ENCODE data around the gene MCUB.

MCUB gene

DNA sequence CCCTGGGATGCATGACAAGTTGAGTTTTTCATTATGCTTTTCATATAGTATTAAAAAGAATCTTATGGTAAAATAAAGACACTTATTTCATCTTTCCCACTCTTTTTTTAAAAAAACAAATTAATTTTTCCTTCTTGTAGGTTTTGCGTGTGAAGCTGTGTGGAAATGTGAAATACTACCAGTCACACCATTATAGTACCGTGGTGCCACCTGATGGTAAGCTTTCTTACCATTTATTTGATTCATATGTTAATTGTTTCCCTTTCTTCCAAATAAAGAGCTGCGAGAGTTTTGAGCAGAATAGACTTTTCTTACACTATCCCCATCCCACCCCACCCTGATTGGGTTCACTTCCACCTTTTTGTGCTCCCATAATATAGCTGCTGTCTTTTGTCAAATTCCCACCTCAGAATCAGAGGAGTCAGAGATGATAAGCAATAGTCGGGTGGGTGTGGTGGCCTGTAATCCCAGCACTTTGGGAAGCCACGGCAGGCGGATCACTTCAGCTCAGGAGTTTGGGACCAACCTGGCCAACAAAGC, 98.9 kb downstream of the MCUB start:
- no peak for DNase-seq (ENCODE audit: extremely low read depth, low read depth)
- TF ChIP-seq, protein P1, sequence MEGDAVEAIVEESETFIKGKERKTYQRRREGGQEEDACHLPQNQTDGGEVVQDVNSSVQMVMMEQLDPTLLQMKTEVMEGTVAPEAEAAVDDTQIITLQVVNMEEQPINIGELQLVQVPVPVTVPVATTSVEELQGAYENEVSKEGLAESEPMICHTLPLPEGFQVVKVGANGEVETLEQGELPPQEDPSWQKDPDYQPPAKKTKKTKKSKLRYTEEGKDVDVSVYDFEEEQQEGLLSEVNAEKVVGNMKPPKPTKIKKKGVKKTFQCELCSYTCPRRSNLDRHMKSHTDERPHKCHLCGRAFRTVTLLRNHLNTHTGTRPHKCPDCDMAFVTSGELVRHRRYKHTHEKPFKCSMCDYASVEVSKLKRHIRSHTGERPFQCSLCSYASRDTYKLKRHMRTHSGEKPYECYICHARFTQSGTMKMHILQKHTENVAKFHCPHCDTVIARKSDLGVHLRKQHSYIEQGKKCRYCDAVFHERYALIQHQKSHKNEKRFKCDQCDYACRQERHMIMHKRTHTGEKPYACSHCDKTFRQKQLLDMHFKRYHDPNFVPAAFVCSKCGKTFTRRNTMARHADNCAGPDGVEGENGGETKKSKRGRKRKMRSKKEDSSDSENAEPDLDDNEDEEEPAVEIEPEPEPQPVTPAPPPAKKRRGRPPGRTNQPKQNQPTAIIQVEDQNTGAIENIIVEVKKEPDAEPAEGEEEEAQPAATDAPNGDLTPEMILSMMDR (IDR thresholded peaks at IDR 0.05; ENCODE audit: low read depth, low read length, missing control alignments) = no peak

GRCh38 chr4:109662116-109662515, 102.1 kb downstream of the MCUB start:
- no peak overlapping the region for H3K4me3 ChIP-seq (replicated peaks; ENCODE audit: low read depth, low read length)
- DNase-seq (ENCODE audit: extremely low read depth, low read depth) = no peak
- TF ChIP-seq, protein P1 (IDR thresholded peaks at IDR 0.05; ENCODE audit: low read depth, low read length, missing control alignments) = no peak

More for the DNA sequence above, 98.9 kb downstream of the MCUB start:
- H3K4me3 ChIP-seq (replicated peaks; ENCODE audit: low read depth, low read length) = no peak overlapping the region

- TF ChIP-seq, protein P1 (IDR thresholded peaks at IDR 0.05; ENCODE audit: low read depth, low read length, missing control alignments) = no peak
- no peak overlapping the region for H3K4me3 ChIP-seq (replicated peaks; ENCODE audit: low read depth, low read length)
- DNase-seq (ENCODE audit: extremely low read depth, low read depth) = no peak
These were observed 102.7 kb downstream of the MCUB start for GRCh38 chr4:109662771-109663170.

DNA sequence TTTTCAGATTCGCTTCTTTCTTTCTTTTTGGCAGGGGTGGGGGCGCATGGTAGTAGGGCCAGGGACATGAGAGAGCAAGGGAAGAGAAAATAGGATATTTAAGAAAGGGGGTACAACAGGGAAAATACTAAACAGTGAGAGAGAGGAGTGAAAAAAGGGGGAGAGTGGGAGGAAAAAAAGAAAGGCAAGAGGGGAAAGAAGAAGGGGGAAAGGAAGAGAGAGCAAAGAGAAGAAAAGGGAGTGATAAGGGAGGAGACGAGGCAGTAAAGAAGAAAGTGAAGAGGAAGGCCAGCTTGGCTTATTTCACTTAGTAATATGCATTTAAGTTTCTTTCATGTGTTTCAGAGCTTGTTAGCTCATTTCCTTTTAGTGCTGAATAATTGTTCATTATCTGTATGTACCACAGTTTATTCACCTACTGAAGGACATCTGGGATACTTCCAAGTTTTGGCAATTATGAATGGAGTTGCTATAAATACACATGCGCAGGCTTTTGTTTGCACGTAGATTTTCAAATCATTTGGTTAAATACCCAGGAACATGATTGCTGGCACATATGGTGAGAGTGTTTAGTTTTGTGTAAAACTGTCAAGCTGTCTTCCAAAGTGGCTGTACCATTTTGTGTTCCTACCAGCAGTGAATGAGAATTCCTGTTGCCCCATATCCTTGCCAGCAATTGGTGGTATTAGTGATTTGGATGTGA, 105.9 kb downstream of the MCUB start:
- TF ChIP-seq, protein P1 (IDR thresholded peaks at IDR 0.05; ENCODE audit: low read depth, low read length, missing control alignments) = no peak
- no peak overlapping the region for H3K4me3 ChIP-seq (replicated peaks; ENCODE audit: low read depth, low read length)
- no peak for DNase-seq (ENCODE audit: extremely low read depth, low read depth)

DNA sequence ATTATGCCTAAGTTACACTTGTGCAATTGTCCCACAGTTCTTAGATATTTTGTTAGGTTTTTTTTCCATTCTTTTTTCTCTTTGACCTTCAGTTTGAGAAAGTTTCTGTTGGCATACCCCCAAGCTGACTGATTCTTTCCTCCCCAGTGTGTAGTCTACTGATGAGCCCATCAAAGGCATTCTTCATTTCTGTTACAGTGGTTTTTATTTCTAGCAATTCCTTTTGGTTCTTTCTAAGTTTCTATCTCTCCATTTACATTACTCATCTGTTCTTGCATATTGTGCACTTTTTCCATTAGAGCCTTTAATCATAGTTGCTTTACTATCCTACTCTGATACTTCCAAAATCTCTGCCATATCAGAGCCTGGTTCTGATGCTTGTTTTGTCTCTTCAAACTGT, 111.3 kb downstream of the MCUB start:
- H3K4me3 ChIP-seq (replicated peaks; ENCODE audit: low read depth, low read length) = no peak overlapping the region
- no peak for DNase-seq (ENCODE audit: extremely low read depth, low read depth)
- TF ChIP-seq, protein P1 (IDR thresholded peaks at IDR 0.05; ENCODE audit: low read depth, low read length, missing control alignments) = no peak

DNA sequence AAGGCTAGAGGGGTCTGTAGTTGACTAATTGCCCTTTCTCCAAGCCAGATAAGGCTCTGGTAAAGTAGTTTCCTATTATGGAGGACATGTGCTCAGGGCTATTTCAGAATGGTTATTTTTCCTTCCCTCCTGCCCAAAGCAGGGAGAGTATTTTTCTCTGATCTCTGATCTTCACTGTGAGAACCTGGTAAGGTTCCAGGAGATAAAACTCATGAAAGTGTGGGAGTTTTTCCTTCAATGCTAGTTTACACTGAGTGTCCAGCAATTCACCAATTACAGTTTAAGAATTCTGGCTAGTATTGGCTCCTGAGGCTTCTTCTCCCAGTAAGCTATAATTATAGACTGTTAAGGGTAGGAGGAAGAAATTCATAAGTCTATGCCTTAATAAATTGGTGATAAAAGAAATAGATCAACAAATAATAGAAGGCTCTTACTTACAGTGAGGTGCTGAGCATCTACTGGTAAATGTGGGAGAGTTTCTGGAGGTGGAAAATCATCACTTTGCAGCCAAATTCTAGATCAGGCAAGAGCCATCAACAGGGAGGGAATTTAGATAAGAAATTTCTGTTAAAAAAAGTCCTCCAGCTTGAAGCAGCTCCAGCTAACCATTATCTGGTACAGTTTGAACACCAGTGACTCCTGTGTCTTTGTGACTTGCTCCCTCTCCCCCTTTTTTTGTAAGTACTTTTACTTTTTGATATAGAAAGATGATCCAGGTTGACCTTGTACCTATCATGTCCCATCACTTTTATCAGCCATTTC, 112.3 kb downstream of the MCUB start:
- DNase-seq (ENCODE audit: extremely low read depth, low read depth) = no peak
- TF ChIP-seq, protein P1 (IDR thresholded peaks at IDR 0.05; ENCODE audit: low read depth, low read length, missing control alignments) = no peak
- no peak overlapping the region for H3K4me3 ChIP-seq (replicated peaks; ENCODE audit: low read depth, low read length)
